ENCODE results near the gene FASTK.

DNA sequence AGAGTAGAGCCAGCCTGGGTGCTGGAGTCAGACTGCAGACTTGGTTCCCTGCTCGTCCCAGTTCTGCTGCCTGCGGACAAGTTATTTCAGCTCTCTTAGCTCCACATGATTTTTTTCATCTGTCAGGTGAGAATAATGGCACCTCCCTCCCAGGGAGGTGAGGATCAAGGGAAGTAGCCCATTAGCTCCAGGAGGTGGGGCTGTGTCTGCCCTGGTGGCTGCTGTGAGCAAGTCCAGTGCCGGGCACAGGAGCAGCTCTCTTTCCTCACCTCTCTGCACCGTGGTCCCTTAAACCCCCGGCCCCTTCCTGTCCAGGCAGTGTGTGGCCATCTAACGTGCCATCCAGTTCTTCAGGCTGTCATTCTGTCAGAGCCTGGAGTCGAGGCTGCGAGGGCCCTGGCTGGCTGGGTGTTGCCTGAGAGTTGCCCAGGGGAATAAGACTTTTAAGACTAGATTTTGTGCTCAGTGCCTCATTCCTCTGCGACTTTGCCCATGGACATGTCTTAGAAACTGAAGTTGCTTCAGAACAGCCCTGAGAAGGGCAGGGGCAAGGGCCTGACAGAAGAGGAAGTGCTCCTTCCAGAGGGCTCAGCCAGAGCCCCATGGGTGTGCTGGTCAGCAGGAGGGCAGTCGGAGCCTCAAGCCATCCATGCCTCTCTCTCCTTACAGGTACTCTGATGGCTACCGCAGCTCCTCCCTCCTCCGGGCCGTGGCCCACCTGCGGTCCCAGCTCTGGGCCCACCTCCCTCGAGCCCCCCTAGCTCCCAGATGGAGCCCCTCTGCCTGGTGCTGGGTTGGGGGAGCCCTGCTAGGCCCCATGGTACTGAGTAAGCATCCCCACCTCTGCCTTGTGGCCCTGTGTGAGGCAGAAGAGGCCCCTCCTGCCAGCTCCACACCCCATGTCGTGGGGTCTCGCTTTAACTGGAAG is 47.4 kb downstream of the FASTK start:
- TF ChIP-seq EP300 (IDR thresholded peaks at IDR 0.05; ENCODE audit: low read depth), result no peak
- TF ChIP-seq, protein P1, sequence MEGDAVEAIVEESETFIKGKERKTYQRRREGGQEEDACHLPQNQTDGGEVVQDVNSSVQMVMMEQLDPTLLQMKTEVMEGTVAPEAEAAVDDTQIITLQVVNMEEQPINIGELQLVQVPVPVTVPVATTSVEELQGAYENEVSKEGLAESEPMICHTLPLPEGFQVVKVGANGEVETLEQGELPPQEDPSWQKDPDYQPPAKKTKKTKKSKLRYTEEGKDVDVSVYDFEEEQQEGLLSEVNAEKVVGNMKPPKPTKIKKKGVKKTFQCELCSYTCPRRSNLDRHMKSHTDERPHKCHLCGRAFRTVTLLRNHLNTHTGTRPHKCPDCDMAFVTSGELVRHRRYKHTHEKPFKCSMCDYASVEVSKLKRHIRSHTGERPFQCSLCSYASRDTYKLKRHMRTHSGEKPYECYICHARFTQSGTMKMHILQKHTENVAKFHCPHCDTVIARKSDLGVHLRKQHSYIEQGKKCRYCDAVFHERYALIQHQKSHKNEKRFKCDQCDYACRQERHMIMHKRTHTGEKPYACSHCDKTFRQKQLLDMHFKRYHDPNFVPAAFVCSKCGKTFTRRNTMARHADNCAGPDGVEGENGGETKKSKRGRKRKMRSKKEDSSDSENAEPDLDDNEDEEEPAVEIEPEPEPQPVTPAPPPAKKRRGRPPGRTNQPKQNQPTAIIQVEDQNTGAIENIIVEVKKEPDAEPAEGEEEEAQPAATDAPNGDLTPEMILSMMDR (IDR thresholded peaks at IDR 0.05), result no peak
- no peak for TF ChIP-seq POLR2A (IDR thresholded peaks at IDR 0.05)
